HepG2 (cell line): ENCODE results near the gene PPRC1.

ENCODE experiments used
- NFATC3 ChIP-seq: sonication (generic); formaldehyde crosslinking; IDR thresholded peaks from 2 replicates; pipeline ENCODE4 v1.5.1; 2020; ENCODE audit warnings: mild to moderate bottlenecking, missing genetic modification reagents
- PRMT3 ChIP-seq: sonication (generic); formaldehyde crosslinking; IDR thresholded peaks from 2 replicates; pipeline ENCODE4 v1.8.1; 2022; ENCODE audit warnings: low read depth, mild to moderate bottlenecking, moderate library complexity, missing genetic modification reagents, borderline replicate concordance
- SIN3A ChIP-seq: IDR thresholded peaks from 2 replicates; pipeline ENCODE4 v1.6.1; 2011; ENCODE audit warnings: low read depth, mild to moderate bottlenecking, control low read depth, low read length, borderline replicate concordance
- STAT5B ChIP-seq: sonication (generic); formaldehyde crosslinking; IDR thresholded peaks from 2 replicates; pipeline ENCODE4 v1.4.0; 2020; ENCODE audit warnings: missing genetic modification reagents
- TGIF2 ChIP-seq: IDR thresholded peaks from 2 replicates; pipeline ENCODE4 v1.6.1; 2016; ENCODE audit warnings: control low read depth, missing compliant biosample characterization
- ZNF180 ChIP-seq: sonication (generic); formaldehyde crosslinking; IDR thresholded peaks from 2 replicates; pipeline ENCODE4 v1.4.0; 2020; ENCODE audit warnings: low read depth, missing genetic modification reagents, borderline replicate concordance
- ZNF263 ChIP-seq: sonication (generic); formaldehyde crosslinking; IDR thresholded peaks from 2 replicates; pipeline ENCODE4 v1.4.0; 2020; ENCODE audit warnings: missing genetic modification reagents
- TF ChIP-seq, protein P1 (sequence below): sonication (generic); formaldehyde crosslinking; IDR thresholded peaks from 2 replicates; pipeline ENCODE4 v1.5.0; 2020; ENCODE audit warnings: mild to moderate bottlenecking, missing genetic modification reagents, moderate library complexity

- TF ChIP-seq ZNF263, result no peak
- no peak for TF ChIP-seq SIN3A
- no peak for TF ChIP-seq TGIF2
- TF ChIP-seq ZNF180 (CRISPR knock-in tag), result no peak
- TF ChIP-seq, protein P1, sequence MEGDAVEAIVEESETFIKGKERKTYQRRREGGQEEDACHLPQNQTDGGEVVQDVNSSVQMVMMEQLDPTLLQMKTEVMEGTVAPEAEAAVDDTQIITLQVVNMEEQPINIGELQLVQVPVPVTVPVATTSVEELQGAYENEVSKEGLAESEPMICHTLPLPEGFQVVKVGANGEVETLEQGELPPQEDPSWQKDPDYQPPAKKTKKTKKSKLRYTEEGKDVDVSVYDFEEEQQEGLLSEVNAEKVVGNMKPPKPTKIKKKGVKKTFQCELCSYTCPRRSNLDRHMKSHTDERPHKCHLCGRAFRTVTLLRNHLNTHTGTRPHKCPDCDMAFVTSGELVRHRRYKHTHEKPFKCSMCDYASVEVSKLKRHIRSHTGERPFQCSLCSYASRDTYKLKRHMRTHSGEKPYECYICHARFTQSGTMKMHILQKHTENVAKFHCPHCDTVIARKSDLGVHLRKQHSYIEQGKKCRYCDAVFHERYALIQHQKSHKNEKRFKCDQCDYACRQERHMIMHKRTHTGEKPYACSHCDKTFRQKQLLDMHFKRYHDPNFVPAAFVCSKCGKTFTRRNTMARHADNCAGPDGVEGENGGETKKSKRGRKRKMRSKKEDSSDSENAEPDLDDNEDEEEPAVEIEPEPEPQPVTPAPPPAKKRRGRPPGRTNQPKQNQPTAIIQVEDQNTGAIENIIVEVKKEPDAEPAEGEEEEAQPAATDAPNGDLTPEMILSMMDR (CRISPR knock-in tag), result no peak
- no peak for TF ChIP-seq STAT5B
- no peak for TF ChIP-seq NFATC3 (CRISPR knock-in tag)
- TF ChIP-seq PRMT3 (CRISPR knock-in tag), result no peak
Measured at GRCh38 chr10:102123223-102123622, 9.6 kb upstream of the PPRC1 start.
